Measurements from ENCODE around the gene UQCC3.
A peak's percentile ranks its signal among the peaks of the same experiment; 100 is the strongest.
"Not testable (repeated sequence)": the region's sequence is repeated elsewhere in the genome, so short reads cannot be mapped to it uniquely, and the experiment has no call there.

Gene UQCC3

GRCh38 chr11:62671608-62672389 lies at the start of gene UQCC3, which contains the start of gene LBHD1:
UQCC3 (plus strand) TSS chr11:62671673; CDS start chr11:62671746, 73 bp downstream.
LBHD1 (minus strand) TSS chr11:62672267; CDS start chr11:62670031, 2,236 bp downstream.
- DNase-seq: peak; percentile 86 to 88

- no peak for DNase-seq
These were observed 48.9 kb upstream of the UQCC3 start for GRCh38 chr11:62622476-62623089.

- peak; percentile 23 to 40 for DNase-seq
These were observed 43.8 kb upstream of the UQCC3 start for GRCh38 chr11:62627713-62628112.

- no peak for DNase-seq
These were observed 39.0 kb upstream of the UQCC3 start for GRCh38 chr11:62632492-62632891.

- no peak for DNase-seq
These were observed 27.3 kb upstream of the UQCC3 start for GRCh38 chr11:62644220-62644619.

GRCh38 chr11:62645671-62645945 lies 25.9 kb upstream of the UQCC3 start:
- DNase-seq: no peak

GRCh38 chr11:62645946-62646824 lies 25.3 kb upstream of the UQCC3 start, which contains the start of gene GANAB:
GANAB (minus strand) TSS chr11:62646613; CDS start chr11:62646599, 14 bp downstream.
- DNase-seq: peak; percentile 96 to 98

- no peak for DNase-seq
These were observed 24.5 kb upstream of the UQCC3 start for GRCh38 chr11:62646825-62647608.

- DNase-seq: no peak
These were observed 23.9 kb upstream of the UQCC3 start for GRCh38 chr11:62647609-62648005.

GRCh38 chr11:62648185-62648966 lies 23.1 kb upstream of the UQCC3 start:
- no peak for DNase-seq

- no peak for DNase-seq
These were observed 22.5 kb upstream of the UQCC3 start for GRCh38 chr11:62648967-62649364.

GRCh38 chr11:62649486-62649885 lies 22.0 kb upstream of the UQCC3 start:
- DNase-seq: no peak

GRCh38 chr11:62650283-62650682 lies 21.2 kb upstream of the UQCC3 start:
- DNase-seq: not testable (repeated sequence)

- DNase-seq: no peak
These were observed 19.1 kb upstream of the UQCC3 start for GRCh38 chr11:62652161-62653006.

- no peak for DNase-seq
These were observed 17.2 kb upstream of the UQCC3 start for GRCh38 chr11:62654297-62654696.

- DNase-seq: peak in 1 of 2 experiments; percentile 12
These were observed 14.6 kb upstream of the UQCC3 start for GRCh38 chr11:62656796-62657429.

- peak; percentile 52 to 58 for DNase-seq
These were observed 6.9 kb upstream of the UQCC3 start for GRCh38 chr11:62664405-62665074.

GRCh38 chr11:62665075-62665598 lies 6.3 kb upstream of the UQCC3 start, which contains the start of the genes C11orf98 and CSKMT:
C11orf98 (minus strand) TSS chr11:62665210; CDS start chr11:62665169, 41 bp downstream.
CSKMT (plus strand) TSS chr11:62665312; CDS start chr11:62665880, 568 bp downstream.
- DNase-seq: peak; percentile 84 to 85
